ENCODE results near the gene SREBF2. TPM values are rescaled to one million over a fixed set of nuclear protein-coding genes. Genes with fewer than 3 reads are reported as not detected.

The SREBF2 gene
- total RNA-seq, 1 donor from 2014 or later: 200 TPM

GRCh38 chr22:41929418-41929810 is 96.5 kb downstream of the SREBF2 start:
- Mint-ChIP-seq H3K4me1 (ENCODE audit: unreplicated experiment) (no peaks in the 10 kb centered on the region), H3K36me3 (ENCODE audit: low read depth, unreplicated experiment) (no peaks in the 10 kb centered on the region), H3K4me3 (ENCODE audit: unreplicated experiment) (no peak overlapping the region), H3K27ac (ENCODE audit: unreplicated experiment) (no peak overlapping the region), H3K27me3 (ENCODE audit: unreplicated experiment) (peaks cover 12% of the 10 kb centered on the region), H3K9me3 (ENCODE audit: unreplicated experiment) (no peaks in the 10 kb centered on the region)
- no peak for DNase-seq (ENCODE audit: low spot score)
- TF ChIP-seq CTCF (IDR thresholded peaks at IDR 0.05; ENCODE audit: unreplicated experiment): no peak

DNA sequence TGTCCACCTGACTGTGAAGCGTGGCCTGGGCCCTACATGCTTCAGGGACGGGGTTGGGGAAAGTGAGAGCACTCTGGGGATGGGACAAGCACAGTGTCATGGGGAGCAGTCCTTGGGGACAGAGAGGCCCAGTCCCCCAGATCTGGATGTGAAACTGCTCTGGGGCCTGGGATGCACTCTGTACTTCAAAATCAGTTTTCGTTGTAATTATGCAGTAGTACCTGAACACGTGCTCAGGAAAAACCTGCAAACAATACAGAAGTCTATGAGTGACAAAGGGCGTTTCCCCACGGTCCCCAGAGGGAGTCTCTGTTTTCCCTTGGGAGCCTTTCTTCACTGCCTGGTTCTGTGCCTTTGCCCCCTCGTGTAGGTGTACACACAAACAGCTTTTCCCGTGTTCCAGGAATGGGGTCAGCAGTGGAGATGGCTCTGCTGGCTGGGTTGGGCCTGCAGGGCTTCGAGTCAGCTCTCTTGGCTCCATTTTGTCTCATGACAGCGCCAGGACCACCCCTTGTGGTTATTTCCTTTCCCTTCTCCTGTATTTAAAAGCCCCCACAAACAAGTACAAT is 98.9 kb downstream of the SREBF2 start:
- H3K27me3 Mint-ChIP-seq (ENCODE audit: unreplicated experiment): peaks cover 6% of the 10 kb centered on the region
- H3K4me3 Mint-ChIP-seq (ENCODE audit: unreplicated experiment): no peak overlapping the region
- no peak overlapping the region for H3K27ac Mint-ChIP-seq (ENCODE audit: unreplicated experiment)
- no peaks in the 10 kb centered on the region for H3K4me1 Mint-ChIP-seq (ENCODE audit: unreplicated experiment)
- H3K36me3 Mint-ChIP-seq (ENCODE audit: low read depth, unreplicated experiment): no peaks in the 10 kb centered on the region
- no peak for TF ChIP-seq CTCF (IDR thresholded peaks at IDR 0.05; ENCODE audit: unreplicated experiment)
- DNase-seq (ENCODE audit: low spot score): no peak
- no peaks in the 10 kb centered on the region for H3K9me3 Mint-ChIP-seq (ENCODE audit: unreplicated experiment)

DNA sequence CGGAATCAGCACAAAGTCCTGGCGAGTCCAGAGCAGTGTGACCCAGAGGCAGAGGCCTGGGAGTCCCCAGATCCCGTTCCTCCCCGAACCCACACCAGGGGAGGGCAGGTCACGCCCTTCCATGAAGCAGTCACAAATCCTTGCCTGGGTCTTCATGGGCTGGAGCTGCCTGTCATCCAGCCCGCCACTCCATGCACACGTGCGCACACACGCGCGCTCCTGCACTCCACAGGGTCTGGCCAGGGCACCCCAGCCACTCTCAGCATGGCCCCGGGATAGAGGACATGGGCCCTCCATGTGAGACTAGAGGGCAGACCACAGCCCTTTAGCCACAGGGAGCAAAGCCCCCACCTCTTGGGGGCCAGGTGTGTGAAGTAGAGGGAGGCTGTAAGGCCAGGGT is 99.4 kb downstream of the SREBF2 start:
- Mint-ChIP-seq H3K36me3 (ENCODE audit: low read depth, unreplicated experiment) (no peaks in the 10 kb centered on the region), H3K27me3 (ENCODE audit: unreplicated experiment) (peaks cover 4% of the 10 kb centered on the region), H3K4me1 (ENCODE audit: unreplicated experiment) (no peaks in the 10 kb centered on the region), H3K9me3 (ENCODE audit: unreplicated experiment) (no peaks in the 10 kb centered on the region), H3K27ac (ENCODE audit: unreplicated experiment) (no peak overlapping the region), H3K4me3 (ENCODE audit: unreplicated experiment) (no peak overlapping the region)
- DNase-seq (ENCODE audit: low spot score): no peak
- no peak for TF ChIP-seq CTCF (IDR thresholded peaks at IDR 0.05; ENCODE audit: unreplicated experiment)

DNA sequence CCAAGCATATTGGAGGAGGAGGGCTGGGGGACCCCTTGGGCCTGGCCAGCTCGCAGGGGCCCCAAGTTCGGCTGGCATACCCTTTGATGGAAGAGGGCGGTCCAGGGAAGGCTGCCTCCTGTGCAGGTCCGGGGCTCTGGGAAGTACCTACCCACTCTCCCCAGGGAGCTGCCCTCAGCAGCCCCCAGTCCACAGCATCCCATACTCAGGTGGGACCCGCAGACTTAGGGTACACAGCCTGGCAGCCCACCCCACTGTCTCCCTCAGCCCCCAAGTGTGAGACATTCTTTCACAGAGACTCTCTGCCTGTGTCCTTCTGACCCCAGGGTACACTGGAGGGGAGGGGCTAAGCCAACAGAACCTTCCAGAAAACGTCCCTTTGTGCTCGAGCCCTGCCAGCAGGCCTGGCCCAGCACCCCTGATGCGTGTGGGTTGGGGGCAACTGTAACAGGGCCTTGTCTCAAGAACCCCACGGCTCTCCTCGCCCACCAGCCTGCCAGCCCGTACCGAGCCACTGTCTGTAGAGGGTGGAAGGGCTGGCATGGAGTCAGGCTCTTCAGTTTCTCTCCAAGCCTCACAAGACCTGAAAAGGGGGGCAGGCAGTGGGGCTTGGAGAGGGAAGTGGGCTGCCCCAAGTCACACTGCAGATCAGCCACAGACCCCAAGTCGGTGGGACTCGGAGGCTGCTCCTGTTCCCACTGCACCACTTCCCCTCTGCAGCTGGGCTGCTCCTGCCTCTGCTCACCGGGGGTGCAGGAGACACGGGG is 100.7 kb downstream of the SREBF2 start:
- H3K4me3 Mint-ChIP-seq (ENCODE audit: unreplicated experiment): no peak overlapping the region
- peaks cover 2% of the 10 kb centered on the region for H3K27me3 Mint-ChIP-seq (ENCODE audit: unreplicated experiment)
- TF ChIP-seq CTCF (IDR thresholded peaks at IDR 0.05; ENCODE audit: unreplicated experiment): no peak
- no peak for DNase-seq (ENCODE audit: low spot score)
- no peaks in the 10 kb centered on the region for H3K36me3 Mint-ChIP-seq (ENCODE audit: low read depth, unreplicated experiment)
- H3K9me3 Mint-ChIP-seq (ENCODE audit: unreplicated experiment): no peaks in the 10 kb centered on the region
- no peaks in the 10 kb centered on the region for H3K4me1 Mint-ChIP-seq (ENCODE audit: unreplicated experiment)
- no peak overlapping the region for H3K27ac Mint-ChIP-seq (ENCODE audit: unreplicated experiment)

- H3K27ac Mint-ChIP-seq (ENCODE audit: unreplicated experiment): no peak overlapping the region
- DNase-seq (ENCODE audit: low spot score): no peak
- no peak overlapping the region for H3K4me3 Mint-ChIP-seq (ENCODE audit: unreplicated experiment)
- TF ChIP-seq CTCF (IDR thresholded peaks at IDR 0.05; ENCODE audit: unreplicated experiment): no peak
- no peaks in the 10 kb centered on the region for H3K36me3 Mint-ChIP-seq (ENCODE audit: low read depth, unreplicated experiment)
- no peaks in the 10 kb centered on the region for H3K9me3 Mint-ChIP-seq (ENCODE audit: unreplicated experiment)
- H3K4me1 Mint-ChIP-seq (ENCODE audit: unreplicated experiment): no peaks in the 10 kb centered on the region
- H3K27me3 Mint-ChIP-seq (ENCODE audit: unreplicated experiment): peaks cover 2% of the 10 kb centered on the region
Observed at GRCh38 chr22:41934284-41935014, 101.5 kb downstream of the SREBF2 start.

Data from endothelial cell (in vitro differentiated cells).